Heart right ventricle (tissue), 16 donors: ENCODE data around the gene SMAD3. TPM values are rescaled to one million over a fixed set of nuclear protein-coding genes. Genes with fewer than 3 reads are reported as not detected.
"Not testable (repeated sequence)": the region's sequence is repeated elsewhere in the genome, so short reads cannot be mapped to it uniquely, and the experiment has no call there.

ENCODE experiments used
- ATAC-seq, 8 donors: fragments of 200-7000 bp; cut with Tn5 transposase; one replicate each; pipeline ENCODE4 v1.9.1; 2020; ENCODE audit warnings: mild to moderate bottlenecking in 8 of 8, moderate library complexity in 8 of 8, moderate number of reproducible peaks in 1 of 8
- DNase-seq, 2 donors: peaks; one replicate each; pipeline ENCODE4 v3.0.0-alpha.2; 2020
- H3K27ac ChIP-seq, 10 donors: fragments of 200-600 bp; sonication (generic) in 2 of 10; one replicate each; pipeline versions ENCODE4 v1.5.0 to v1.8.0; 2020 to 2022; ENCODE audit warnings: mild to moderate bottlenecking in 3 of 10
- H3K27me3 ChIP-seq, 7 donors: fragments of 200-600 bp; one replicate each; pipeline ENCODE4 v1.8.0; 2021 to 2022; ENCODE audit warnings: mild to moderate bottlenecking in 2 of 7
- H3K36me3 ChIP-seq, 9 donors: fragments of 200-600 bp; sonication (generic) in 1 of 9; one replicate each; pipeline versions ENCODE4 v1.5.0 to v1.8.0; 2020 to 2022; ENCODE audit warnings: mild to moderate bottlenecking in 2 of 9
- H3K4me1 ChIP-seq, 9 donors: fragments of 200-600 bp; sonication (generic) in 1 of 9; one replicate each; pipeline versions ENCODE4 v1.5.0 to v1.8.0; 2020 to 2022; ENCODE audit warnings: mild to moderate bottlenecking in 4 of 9
- H3K4me3 ChIP-seq, 10 donors: fragments of 200-600 bp; sonication (generic) in 2 of 10; one replicate each; pipeline versions ENCODE4 v1.5.0 to v1.8.0; 2020 to 2022; ENCODE audit warnings: mild to moderate bottlenecking in 7 of 10, moderate library complexity in 2 of 10
- H3K9me3 ChIP-seq, 11 donors: fragments of 200-600 bp in 10 of 11; sonication (generic) in 2 of 11; one replicate each; pipeline versions ENCODE4 v1.5.0 to v1.8.0; 2013 to 2022; ENCODE audit warnings: mild to moderate bottlenecking in 2 of 11, control low read depth in 1 of 11, moderate library complexity in 1 of 11
- WGBS, 2 donors: extraction: QIAGEN DNeasy Blood & Tissue Kit; methylation state at CpG; one replicate each; pipeline ENCODE4 v1.1.7; 2013; ENCODE audit warnings: inconsistent platforms in 1 of 2; 5-methylcytosine and 5-hydroxymethylcytosine counted together
- intact Hi-C, 10 donors: fragments of 100-400 bp; cut with DNase I; formaldehyde crosslinking; loops; one replicate each; pipeline versions ENCODE4 v1.11.1 to v1.14.2; 2022
- polyA plus RNA-seq, 2 donors: library from polyadenylated mRNA; stranded (reverse); fragments of 200-250 nt; gene quantifications; one replicate each; pipeline ENCODE4 v1.2.3, GENCODE V29; 2013
- total RNA-seq, 10 donors: library from RNA; stranded (reverse); fragmentation: NEBNext Ultra II Directional in 3 of 10; extraction: Animal tissue kit (Norgen Biotek cat#: 25700) in 3 of 10; gene quantifications; one replicate each; pipeline versions ENCODE4 v1.2.1 to v1.2.4, GENCODE V29; 2021 to 2023
- TF ChIP-seq, protein P1 (sequence below), 9 donors: fragments of 200-600 bp; sonication (generic) in 2 of 9; IDR thresholded peaks; one replicate each; pipeline versions ENCODE4 v1.5.0 to v1.8.0; 2021 to 2022; ENCODE audit warnings: antibody characterized with exemption in 9 of 9, mild to moderate bottlenecking in 5 of 9, moderate library complexity in 1 of 9
- donor health status: Arrhythmogenic right ventricular cardiomyopathy.
- donor health status: ischemic (EF 13 %, LVEDD 7.1; RV severe dilation, severe dysfunction).
- donor health status: healthy with polysubstance abuse.
- donor health status: DM: no; HTN: yes; CAD: no.
- donor health status: DM: no; HTN: no; CAD: no.
- donor health status: ischemic (EF 25% LVEDD 6.9; RV normal size, moderate dysfunction).
- donor health status: ischemic (EF 25% LVEDD 5.7; RV mildly dilated, moderate dysfunction).
- donor health status: healthy.
- donor health status: DM: yes; HTN: yes; CAD: no.
- donor health status: Ischemic cardiomyopathy.
- donor health status: ischemic (EF 35%, LVEDD 5.7; RV mildly dilated, moderate dysfunction).
- donor health status: nonischemic (EF 11% LVEDD 7.7; RV severe dilation, severe dysfunction).
- donor health status: DM: yes; HTN: yes; CAD: no.
- donor health status: PGD.
- donor health status: ischemic (EF 29% LVEDD 5.4; RV normal size, mild dysfunction).
- donor health status: nonischemic (EF 23%, LVEDD 6.1; RV moderate dilation, normal function).

SMAD3 gene
- total and polyA plus RNA-seq, 12 donors = 6.2 to 44.8 (median 15.5) TPM

DNA sequence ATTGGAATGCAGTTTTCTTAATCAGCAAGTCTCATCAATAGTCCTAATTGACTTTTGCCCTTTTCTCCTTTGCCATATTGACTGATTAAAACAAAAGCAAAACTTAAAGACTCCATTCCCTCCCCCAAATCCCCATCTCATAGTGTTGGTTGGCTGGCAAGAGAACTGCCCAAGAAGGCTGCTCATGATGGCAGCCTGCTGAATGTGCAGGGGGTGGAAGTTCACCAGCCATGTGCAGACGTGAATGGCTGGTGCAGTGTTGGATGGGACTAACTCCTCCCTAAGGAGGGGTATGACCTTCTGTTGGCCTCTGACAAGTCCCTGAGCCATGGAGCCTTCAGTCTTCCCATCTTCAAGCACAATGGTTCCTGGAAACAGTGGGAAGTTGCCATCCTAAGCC is 7.0 kb downstream of the SMAD3 start:
- no peak overlapping the region for H3K27ac ChIP-seq
- TF ChIP-seq, protein P1, sequence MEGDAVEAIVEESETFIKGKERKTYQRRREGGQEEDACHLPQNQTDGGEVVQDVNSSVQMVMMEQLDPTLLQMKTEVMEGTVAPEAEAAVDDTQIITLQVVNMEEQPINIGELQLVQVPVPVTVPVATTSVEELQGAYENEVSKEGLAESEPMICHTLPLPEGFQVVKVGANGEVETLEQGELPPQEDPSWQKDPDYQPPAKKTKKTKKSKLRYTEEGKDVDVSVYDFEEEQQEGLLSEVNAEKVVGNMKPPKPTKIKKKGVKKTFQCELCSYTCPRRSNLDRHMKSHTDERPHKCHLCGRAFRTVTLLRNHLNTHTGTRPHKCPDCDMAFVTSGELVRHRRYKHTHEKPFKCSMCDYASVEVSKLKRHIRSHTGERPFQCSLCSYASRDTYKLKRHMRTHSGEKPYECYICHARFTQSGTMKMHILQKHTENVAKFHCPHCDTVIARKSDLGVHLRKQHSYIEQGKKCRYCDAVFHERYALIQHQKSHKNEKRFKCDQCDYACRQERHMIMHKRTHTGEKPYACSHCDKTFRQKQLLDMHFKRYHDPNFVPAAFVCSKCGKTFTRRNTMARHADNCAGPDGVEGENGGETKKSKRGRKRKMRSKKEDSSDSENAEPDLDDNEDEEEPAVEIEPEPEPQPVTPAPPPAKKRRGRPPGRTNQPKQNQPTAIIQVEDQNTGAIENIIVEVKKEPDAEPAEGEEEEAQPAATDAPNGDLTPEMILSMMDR (IDR thresholded peaks at IDR 0.05) = no peak
- no peaks in the 10 kb centered on the region for H3K9me3 ChIP-seq
- no peaks in the 10 kb centered on the region for H3K27me3 ChIP-seq
- no peak overlapping the region for H3K4me3 ChIP-seq
- H3K36me3 ChIP-seq = peaks cover 0 to 15% (median 0%) of the 10 kb centered on the region in 9 donors
- peaks cover 1 to 97% (median 75%) of the 10 kb centered on the region in 9 donors for H3K4me1 ChIP-seq
- DNase-seq = no peak
- ATAC-seq = no peak
- 80 to 90% methylated on average over 1 of the region's 1 CpG for WGBS, 2 donors
- intact Hi-C loops = loop anchor here in 1 of 10 donors (10.0 kb wide), 1 partner anchor 182 kb away; the partner anchor contains the start of genes AAGAB and IQCH

DNA sequence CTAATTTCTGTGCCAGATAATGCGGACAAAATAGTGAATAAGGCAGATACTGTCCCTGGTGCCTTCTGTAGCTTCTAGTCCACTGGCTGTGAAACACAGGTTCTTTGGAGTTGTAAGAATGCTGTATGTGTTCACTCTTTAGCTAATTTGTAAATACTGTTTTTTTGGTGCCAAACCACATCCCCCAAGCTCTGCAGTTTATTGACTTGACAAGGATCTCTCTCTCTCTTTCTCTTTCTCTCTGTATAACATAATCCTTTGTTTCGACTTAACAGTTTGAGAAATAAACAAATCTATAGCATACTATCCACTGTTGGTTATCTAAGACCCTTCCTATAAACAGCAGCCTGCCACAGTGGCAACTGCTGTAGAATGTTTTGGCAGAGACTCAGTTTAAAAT is 7.6 kb downstream of the SMAD3 start:
- no peak for DNase-seq
- ATAC-seq = no peak
- TF ChIP-seq, protein P1 (IDR thresholded peaks at IDR 0.05) = no peak
- H3K9me3 ChIP-seq = no peaks in the 10 kb centered on the region
- 92 to 93% methylated on average over 2 of the region's 2 CpGs for WGBS, 2 donors
- no peaks in the 10 kb centered on the region for H3K27me3 ChIP-seq
- peaks cover 3 to 97% (median 75%) of the 10 kb centered on the region in 9 donors for H3K4me1 ChIP-seq
- intact Hi-C loops = loop anchor here in 1 of 10 donors (10.0 kb wide), 1 partner anchor 182 kb away; the partner anchor contains the start of genes AAGAB and IQCH
- H3K36me3 ChIP-seq = peaks cover 0 to 15% (median 0%) of the 10 kb centered on the region in 9 donors
- peak overlapping the region in 1 of 10 donors; percentile 64 for H3K27ac ChIP-seq
- H3K4me3 ChIP-seq = no peak overlapping the region

DNA sequence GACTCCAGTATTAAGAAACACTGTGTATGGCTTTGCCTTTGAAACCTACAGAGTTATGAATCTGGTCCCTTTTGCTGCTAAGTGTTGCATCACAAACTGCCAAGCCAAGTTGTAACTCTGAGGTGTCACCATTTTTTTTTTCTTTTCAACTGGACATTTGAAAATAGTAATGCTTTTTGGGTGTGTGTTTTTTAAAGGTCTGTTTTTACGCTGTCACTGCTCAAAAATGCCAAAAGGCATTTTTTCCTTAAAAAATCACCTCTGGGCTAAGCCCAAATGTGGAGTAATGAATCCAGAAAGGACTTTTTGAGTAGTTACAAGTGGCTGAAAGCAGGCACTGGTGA is 9.5 kb downstream of the SMAD3 start:
- intact Hi-C loops = loop anchor here in 1 of 10 donors (10.0 kb wide), 1 partner anchor 180 kb away; the partner anchor contains the start of genes AAGAB and IQCH
- Histone ChIP-seq H3K4me3 (peak overlapping the region in 1 of 10 donors; percentile 6), H3K36me3 (peaks cover 0 to 15% (median 0%) of the 10 kb centered on the region in 9 donors), H3K4me1 (peaks cover 3 to 97% (median 61%) of the 10 kb centered on the region in 9 donors), H3K27ac (peak overlapping the region in 6 of 10 donors; percentile 5 to 64 (median 30)), H3K27me3 (no peaks in the 10 kb centered on the region), H3K9me3 (no peaks in the 10 kb centered on the region)
- DNase-seq = no peak
- peak in 2 of 8 donors; percentile 8 to 26 for ATAC-seq
- WGBS, 2 donors = 90 to 92% methylated on average over 1 of the region's 1 CpG
- TF ChIP-seq, protein P1 (IDR thresholded peaks at IDR 0.05) = no peak

DNA sequence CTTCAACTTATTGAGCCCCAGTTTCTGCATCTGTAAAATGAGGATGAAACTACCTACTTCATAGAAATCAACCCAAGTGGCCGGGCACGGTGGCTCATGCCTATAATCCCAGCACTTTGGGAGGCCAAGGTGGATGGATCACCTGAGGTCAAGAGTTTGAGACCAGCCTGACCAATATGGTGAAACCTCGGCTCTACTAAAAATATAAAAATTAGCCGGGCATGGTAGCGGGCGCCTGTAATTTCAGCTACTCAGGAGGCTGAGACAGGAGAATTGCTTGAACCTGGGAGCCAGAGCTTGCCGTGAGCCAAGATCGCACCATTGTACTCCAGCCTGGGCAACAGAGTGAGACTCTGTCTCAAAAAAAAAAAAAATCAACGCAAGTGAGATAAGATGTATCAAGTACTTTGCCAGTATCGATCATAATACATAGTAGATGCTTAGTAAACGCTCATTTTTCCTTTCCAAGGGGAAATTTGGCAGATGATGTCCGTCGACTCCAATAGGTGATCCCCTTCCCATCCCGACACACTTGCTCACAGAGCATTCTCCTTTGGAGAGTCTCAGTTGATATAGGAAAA is 10.2 kb downstream of the SMAD3 start:
- not testable (repeated sequence) for H3K4me3 ChIP-seq, H3K9me3 ChIP-seq, ATAC-seq, H3K27me3 ChIP-seq, DNase-seq
- WGBS, 2 donors = 97% methylated on average over 14 of the region's 14 CpGs
- Histone ChIP-seq H3K27ac (peak overlapping the region in 2 of 10 donors; percentile 64), H3K36me3 (peaks cover 0 to 12% (median 0%) of the 10 kb centered on the region in 9 donors), H3K4me1 (peaks cover 3 to 97% (median 61%) of the 10 kb centered on the region in 9 donors)
- intact Hi-C loops = loop anchor here in 1 of 10 donors (10.0 kb wide), 1 partner anchor 179 kb away; the partner anchor contains the start of genes AAGAB and IQCH
